Thoracic aorta (tissue), 2 donors: ENCODE results near the gene GRIP2. TPM values are rescaled to one million over a fixed set of nuclear protein-coding genes. Genes with fewer than 3 reads are reported as not detected.

Experiments used
- ATAC-seq: fragments of 150-250 bp; one replicate; pipeline ENCODE4 v1.8.0; 2017; ENCODE audit warnings: low read depth; ENCODE audit not compliant: insufficient number of reproducible peaks, low FRiP score
- DNase-seq: peaks from one replicate; pipeline ENCODE4 v3.0.0-alpha.2; 2020; ENCODE audit warnings: low spot score
- H3K27ac ChIP-seq, 2 donors: fragments of 200-600 bp; sonication (generic); 1 replicate in 1 of 2; 2 replicates in 1 of 2; pipeline ENCODE4 v1.5.1; 2016; ENCODE audit warnings: mild to moderate bottlenecking in 2 of 2, moderate library complexity in 2 of 2
- H3K27me3 ChIP-seq: fragments of 200-600 bp; sonication (generic); replicated peaks from 2 replicates; pipeline ENCODE4 v1.6.0; 2016; ENCODE audit warnings: mild to moderate bottlenecking; ENCODE audit not compliant: insufficient read depth
- H3K36me3 ChIP-seq: fragments of 200-600 bp; sonication (generic); one replicate; pipeline ENCODE4 v1.5.1; 2016
- H3K4me1 ChIP-seq, 2 donors: fragments of 200-600 bp; sonication (generic); 1 replicate in 1 of 2; 2 replicates in 1 of 2; pipeline versions ENCODE4 v1.5.1 to v1.6.0; 2016; ENCODE audit warnings: low read depth in 2 of 2, mild to moderate bottlenecking in 1 of 2; ENCODE audit not compliant: control insufficient read depth in 1 of 2
- H3K4me3 ChIP-seq: fragments of 200-600 bp; sonication (generic); 2 replicates; pipeline ENCODE4 v1.5.1; 2016; ENCODE audit warnings: mild to moderate bottlenecking
- H3K9me3 ChIP-seq: fragments of 200-600 bp; sonication (generic); 2 replicates; pipeline ENCODE4 v1.5.1; 2016
- total RNA-seq, 2 donors: library from RNA; depleted of rRNA; stranded (reverse); fragments of >200 nt; gene quantifications; one replicate each; pipeline versions ENCODE4 v1.1.0 to v1.2.3, GENCODE V29; 2016
- TF ChIP-seq, protein P1 (sequence below): fragments of 200-600 bp; sonication (generic); IDR thresholded peaks from one replicate; pipeline ENCODE4 v1.5.1; 2019; ENCODE audit warnings: antibody characterized with exemption

The GRIP2 gene
- total RNA-seq, 2 donors from 2014 or later, result 1.5 to 4.2 TPM

DNA sequence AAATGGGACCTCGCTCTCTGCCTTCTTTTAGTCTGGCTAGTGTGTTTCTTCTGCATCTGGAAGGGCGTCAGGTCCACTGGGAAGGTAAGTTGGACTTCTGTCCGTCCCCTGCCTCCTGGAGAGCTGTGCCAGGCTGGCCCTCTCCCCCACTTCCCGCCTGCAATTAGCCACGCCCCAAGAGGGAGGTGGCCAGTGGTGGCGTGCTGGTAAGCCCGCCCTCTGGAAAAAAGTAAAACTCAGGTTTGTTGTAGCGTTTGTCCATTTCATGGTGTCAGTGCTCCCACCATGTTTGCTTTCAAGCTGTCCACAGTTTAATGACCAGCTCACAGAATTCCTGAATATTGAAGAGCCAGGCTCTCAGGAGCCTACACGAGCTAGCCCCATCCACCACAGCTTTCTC lies 82.1 kb downstream of the GRIP2 start:
- no peaks in the 10 kb centered on the region for H3K9me3 ChIP-seq
- TF ChIP-seq, protein P1, sequence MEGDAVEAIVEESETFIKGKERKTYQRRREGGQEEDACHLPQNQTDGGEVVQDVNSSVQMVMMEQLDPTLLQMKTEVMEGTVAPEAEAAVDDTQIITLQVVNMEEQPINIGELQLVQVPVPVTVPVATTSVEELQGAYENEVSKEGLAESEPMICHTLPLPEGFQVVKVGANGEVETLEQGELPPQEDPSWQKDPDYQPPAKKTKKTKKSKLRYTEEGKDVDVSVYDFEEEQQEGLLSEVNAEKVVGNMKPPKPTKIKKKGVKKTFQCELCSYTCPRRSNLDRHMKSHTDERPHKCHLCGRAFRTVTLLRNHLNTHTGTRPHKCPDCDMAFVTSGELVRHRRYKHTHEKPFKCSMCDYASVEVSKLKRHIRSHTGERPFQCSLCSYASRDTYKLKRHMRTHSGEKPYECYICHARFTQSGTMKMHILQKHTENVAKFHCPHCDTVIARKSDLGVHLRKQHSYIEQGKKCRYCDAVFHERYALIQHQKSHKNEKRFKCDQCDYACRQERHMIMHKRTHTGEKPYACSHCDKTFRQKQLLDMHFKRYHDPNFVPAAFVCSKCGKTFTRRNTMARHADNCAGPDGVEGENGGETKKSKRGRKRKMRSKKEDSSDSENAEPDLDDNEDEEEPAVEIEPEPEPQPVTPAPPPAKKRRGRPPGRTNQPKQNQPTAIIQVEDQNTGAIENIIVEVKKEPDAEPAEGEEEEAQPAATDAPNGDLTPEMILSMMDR, result no peak
- no peaks in the 10 kb centered on the region for H3K27me3 ChIP-seq
- no peak overlapping the region for H3K4me3 ChIP-seq
- DNase-seq (no peak), ATAC-seq (no peak)
- no peak overlapping the region for H3K27ac ChIP-seq
- H3K4me1 ChIP-seq, result peaks cover 18 to 52% of the 10 kb centered on the region in 2 donors
- peaks cover under 1% of the 10 kb centered on the region for H3K36me3 ChIP-seq

DNA sequence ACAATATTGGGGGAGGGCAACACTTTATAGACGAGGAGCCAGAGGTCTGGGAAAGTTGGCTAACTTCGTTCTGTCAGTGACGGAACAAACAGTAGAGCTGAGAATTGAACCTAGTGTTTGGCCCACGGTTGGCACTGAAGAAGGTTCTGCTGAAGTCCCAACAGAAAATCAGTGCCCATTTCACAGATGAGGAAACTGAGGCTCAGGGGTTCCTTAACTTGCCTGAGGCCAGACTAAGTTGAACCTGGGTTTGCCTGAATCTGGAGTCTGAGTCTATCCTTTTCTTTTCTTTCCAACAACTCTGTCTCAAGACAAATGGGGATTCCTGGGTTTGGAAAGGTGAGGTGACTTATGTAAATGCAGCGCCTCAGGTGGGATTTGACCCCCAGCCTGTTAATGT lies 82.7 kb downstream of the GRIP2 start:
- TF ChIP-seq, protein P1, result no peak
- Histone ChIP-seq H3K27ac (no peak overlapping the region), H3K4me1 (peaks cover 21 to 55% of the 10 kb centered on the region in 2 donors), H3K36me3 (no peaks in the 10 kb centered on the region), H3K27me3 (no peaks in the 10 kb centered on the region), H3K9me3 (no peaks in the 10 kb centered on the region), H3K4me3 (no peak overlapping the region)
- DNase-seq (no peak), ATAC-seq (no peak)

DNA sequence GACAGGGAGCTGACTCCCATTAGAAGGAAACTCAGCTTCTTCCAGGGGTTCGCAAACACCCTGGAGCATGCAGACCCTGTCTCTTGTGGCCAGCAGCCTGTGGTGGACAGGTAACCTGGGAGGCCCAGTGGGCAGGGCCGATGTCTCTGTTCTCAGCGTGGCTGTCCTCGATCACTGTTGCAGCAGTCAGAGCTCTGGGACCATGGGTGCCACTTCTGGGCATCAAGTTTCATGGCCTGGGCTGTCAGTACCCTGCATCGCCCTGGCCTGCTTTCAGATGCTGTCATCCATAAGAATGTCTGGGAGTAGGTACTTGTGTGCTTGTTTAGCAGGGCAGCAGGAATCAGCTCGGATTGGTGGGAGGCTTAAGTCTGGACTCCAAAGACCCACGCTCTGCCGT lies 83.3 kb downstream of the GRIP2 start:
- H3K4me1 ChIP-seq, result peaks cover 24 to 55% of the 10 kb centered on the region in 2 donors
- H3K36me3 ChIP-seq, result no peaks in the 10 kb centered on the region
- no peak for ATAC-seq
- TF ChIP-seq, protein P1, result no peak
- no peaks in the 10 kb centered on the region for H3K27me3 ChIP-seq
- no peaks in the 10 kb centered on the region for H3K9me3 ChIP-seq
- DNase-seq, result no peak
- H3K4me3 ChIP-seq, result no peak overlapping the region
- H3K27ac ChIP-seq, result no peak overlapping the region

DNA sequence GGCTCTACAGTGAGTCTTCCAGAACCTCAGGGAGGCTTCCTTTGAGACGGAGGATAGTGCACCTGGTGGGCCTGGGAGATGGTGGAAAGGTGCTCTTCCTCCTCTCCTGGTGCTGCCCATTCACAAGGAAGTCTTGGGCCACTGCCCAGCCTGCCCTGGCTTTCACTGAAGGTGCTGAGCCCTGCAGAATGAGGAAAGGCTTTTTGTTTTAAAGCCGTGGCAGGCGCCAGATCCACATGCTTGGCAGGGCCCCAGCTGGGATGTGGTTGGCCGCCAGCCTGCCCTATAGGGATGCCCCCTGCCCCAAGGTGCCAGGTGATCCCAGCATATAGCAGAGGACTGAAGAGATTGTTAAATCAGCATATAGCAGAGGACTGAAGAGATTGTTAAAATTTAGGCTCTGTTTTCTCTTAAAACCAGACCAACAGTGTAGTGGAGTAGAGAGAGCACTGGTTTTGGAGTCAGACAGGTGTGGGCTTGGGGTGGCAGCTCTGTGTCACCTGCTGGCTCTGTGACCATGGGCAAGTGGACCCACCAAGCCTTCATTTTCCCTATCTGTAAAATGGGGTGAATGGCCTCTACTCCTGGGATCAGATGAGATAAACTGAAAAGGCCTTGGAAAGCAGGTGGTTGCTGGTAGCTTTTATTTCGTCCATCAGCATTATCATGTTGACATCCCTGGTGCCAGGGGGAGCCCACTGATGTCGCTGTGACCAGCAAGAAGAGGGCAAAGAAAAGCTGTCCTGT lies 84.4 kb downstream of the GRIP2 start:
- Histone ChIP-seq H3K27me3 (no peaks in the 10 kb centered on the region), H3K4me3 (no peak overlapping the region), H3K9me3 (no peaks in the 10 kb centered on the region), H3K36me3 (no peaks in the 10 kb centered on the region), H3K27ac (peak overlapping the region in 1 of 2 donors; percentile 9), H3K4me1 (peaks cover 19 to 53% of the 10 kb centered on the region in 2 donors)
- DNase-seq, result no peak
- TF ChIP-seq, protein P1, result no peak
- ATAC-seq, result no peak

GRCh38 chr3:14454639-14455310 lies 85.4 kb downstream of the GRIP2 start:
- Histone ChIP-seq H3K4me3 (no peak overlapping the region), H3K9me3 (no peaks in the 10 kb centered on the region), H3K27me3 (no peaks in the 10 kb centered on the region), H3K4me1 (peaks cover 19 to 45% of the 10 kb centered on the region in 2 donors), H3K27ac (peak overlapping the region in 1 of 2 donors; percentile 74), H3K36me3 (no peaks in the 10 kb centered on the region)
- TF ChIP-seq, protein P1, result no peak
- DNase-seq (no peak), ATAC-seq (no peak)
